IMR-90 (cell line): Measurements from ENCODE around the gene IP6K3. TPM values are rescaled to one million over a fixed set of nuclear protein-coding genes. Genes with fewer than 3 reads are reported as not detected.

Experiments used
- ATAC-seq: fragments of 200-7000 bp; cut with Tn5 transposase; 2 replicates; pipeline ENCODE4 v1.9.1; 2020; ENCODE audit warnings: low read depth, mild to moderate bottlenecking, moderate library complexity
- BruUV-seq: library from RNA; stranded (reverse); fragments of 400-500 nt; replicated peaks from 2 replicates; lab custom pipeline; 2021; lab: Mats Ljungman, UMichigan
- CTCF ChIA-PET: fragments of 300-600 bp; formaldehyde crosslinking; extraction: SDS; loops from one replicate; lab custom pipeline; 2021; ENCODE audit warnings: antibody characterized with exemption; lab: Yijun Ruan, JAX
- POLR2A ChIA-PET: fragments of 300-600 bp; sonication (Branson Sonifier 250); formaldehyde crosslinking; loops from one replicate; lab custom pipeline; 2022; ENCODE audit warnings: antibody characterized with exemption; ENCODE audit not compliant: unreplicated experiment; lab: Charles Lee
- DNase-seq: peaks from one replicate; pipeline ENCODE4 v3.0.0; 2013
- H2AFZ ChIP-seq: replicated peaks from 2 replicates; pipeline ENCODE3; 2013; ENCODE audit warnings: low read length, mild to moderate bottlenecking; ENCODE audit not compliant: poor library complexity
- H2AK5ac ChIP-seq: 2 replicates; pipeline ENCODE4 v1.6.1; 2013; ENCODE audit warnings: low read depth, low read length, inconsistent platforms
- H2AK9ac ChIP-seq: replicated peaks from 2 replicates; pipeline ENCODE3; 2013; ENCODE audit warnings: mild to moderate bottlenecking, low read depth, low read length, moderate library complexity; ENCODE audit not compliant: poor library complexity
- H2BK120ac ChIP-seq: 2 replicates; pipeline ENCODE4 v1.6.1; 2013; ENCODE audit warnings: low read depth, low read length, inconsistent platforms
- H2BK15ac ChIP-seq: 3 replicates; pipeline ENCODE4 v1.6.1; 2013; ENCODE audit warnings: low read depth, low read length, inconsistent platforms
- H2BK20ac ChIP-seq: 2 replicates; pipeline ENCODE4 v1.6.1; 2013; ENCODE audit warnings: low read depth, mild to moderate bottlenecking, inconsistent platforms, low read length, moderate library complexity
- H2BK5ac ChIP-seq: 2 replicates; pipeline ENCODE4 v1.6.1; 2013; ENCODE audit warnings: mild to moderate bottlenecking, low read depth, low read length, inconsistent platforms; ENCODE audit not compliant: poor library complexity, severe bottlenecking
- H3K14ac ChIP-seq: replicated peaks from 2 replicates; pipeline ENCODE4 v1.6.1; 2013; ENCODE audit warnings: low read depth, low read length, inconsistent platforms
- H3K18ac ChIP-seq: 2 replicates; pipeline ENCODE4 v1.6.1; 2013; ENCODE audit warnings: low read depth, low read length, control low read depth
- H3K23ac ChIP-seq: 2 replicates; pipeline ENCODE4 v1.6.1; 2013; ENCODE audit warnings: low read depth, low read length, inconsistent platforms
- H3K27ac ChIP-seq: 2 replicates; pipeline ENCODE4 v1.5.1; 2013; ENCODE audit warnings: mild to moderate bottlenecking, control low read depth, low read length; ENCODE audit not compliant: insufficient read depth
- H3K27me3 ChIP-seq: 2 replicates; pipeline ENCODE4 v1.6.1; 2013; ENCODE audit warnings: low read length; ENCODE audit not compliant: control insufficient read depth, insufficient read depth
- H3K36me3 ChIP-seq: 2 replicates; pipeline ENCODE4 v1.6.1; 2013; ENCODE audit warnings: low read length, mixed read lengths; ENCODE audit not compliant: control insufficient read depth, insufficient read depth
- H3K4ac ChIP-seq: 2 replicates; pipeline ENCODE4 v1.6.1; 2013; ENCODE audit warnings: low read depth, low read length, inconsistent platforms
- H3K4me1 ChIP-seq: 2 replicates; pipeline ENCODE4 v1.6.1; 2013; ENCODE audit warnings: low read length, mixed read lengths; ENCODE audit not compliant: control insufficient read depth, insufficient read depth
- H3K4me2 ChIP-seq: 2 replicates; pipeline ENCODE4 v1.6.1; 2013; ENCODE audit warnings: low read depth, mild to moderate bottlenecking, control low read depth, low read length, moderate library complexity
- H3K4me3 ChIP-seq: 2 replicates; pipeline ENCODE4 v1.5.1; 2013; ENCODE audit warnings: low read depth, mild to moderate bottlenecking, control low read depth, low read length, moderate library complexity; ENCODE audit not compliant: insufficient read depth
- H3K56ac ChIP-seq: 2 replicates; pipeline ENCODE4 v1.6.1; 2013; ENCODE audit warnings: low read length, inconsistent platforms; ENCODE audit not compliant: insufficient read depth; ENCODE audit errors: extremely low read depth
- H3K79me1 ChIP-seq, 2 experiments: 2 replicates each; pipeline ENCODE4 v1.6.1; 2013; ENCODE audit warnings: low read length in 2 of 2, inconsistent platforms in 1 of 2, low read depth in 1 of 2
- H3K9ac ChIP-seq: 2 replicates; pipeline ENCODE4 v1.6.1; 2013; ENCODE audit warnings: low read depth, low read length, control low read depth
- H3K9me1 ChIP-seq: 2 replicates; pipeline ENCODE4 v1.6.1; 2013; ENCODE audit warnings: low read length, inconsistent platforms; ENCODE audit not compliant: insufficient read depth
- H3K9me3 ChIP-seq: 2 replicates; pipeline ENCODE4 v1.6.1; 2013; ENCODE audit warnings: low read length; ENCODE audit not compliant: control insufficient read depth, insufficient read depth
- H4K20me1 ChIP-seq: 2 replicates; pipeline ENCODE4 v1.6.1; 2013; ENCODE audit warnings: low read length, inconsistent platforms; ENCODE audit not compliant: insufficient read depth
- H4K5ac ChIP-seq: 2 replicates; pipeline ENCODE4 v1.6.1; 2013; ENCODE audit warnings: mild to moderate bottlenecking, low read depth, low read length, control low read depth
- H4K8ac ChIP-seq, 2 experiments: 2 replicates each; pipeline ENCODE4 v1.6.1; 2013; ENCODE audit warnings: low read depth in 2 of 2, low read length in 2 of 2, control low read depth in 1 of 2, inconsistent platforms in 1 of 2
- H4K91ac ChIP-seq: 2 replicates; pipeline ENCODE4 v1.6.1; 2013; ENCODE audit warnings: low read depth, low read length, inconsistent platforms; ENCODE audit not compliant: insufficient read depth
- BHLHE40 ChIP-seq: fragments of 150-350 bp; IDR thresholded peaks from 2 replicates; pipeline ENCODE4 v1.6.1; 2016; ENCODE audit warnings: mild to moderate bottlenecking, low read depth, low read length
- CHD1 ChIP-seq: IDR thresholded peaks from 2 replicates; pipeline ENCODE4 v1.6.1; 2012; ENCODE audit warnings: low read depth, low read length, improper control_type of control experiment
- CTCF ChIP-seq: conservative IDR thresholded peaks from 2 replicates; pipeline ENCODE4 v1.5.1; 2012; ENCODE audit warnings: mild to moderate bottlenecking, low read depth, low read length, improper control_type of control experiment
- ELK1 ChIP-seq: fragments of 150-350 bp; IDR thresholded peaks from 2 replicates; pipeline ENCODE4 v1.6.1; 2016; ENCODE audit warnings: low read depth, mild to moderate bottlenecking, low read length, moderate library complexity, borderline replicate concordance
- FOS ChIP-seq: fragments of 150-350 bp; IDR thresholded peaks from 2 replicates; pipeline ENCODE4 v1.6.1; 2016; ENCODE audit warnings: low read depth, low read length
- MAZ ChIP-seq: IDR thresholded peaks from 2 replicates; pipeline ENCODE4 v1.6.1; 2012; ENCODE audit warnings: low read depth, mild to moderate bottlenecking, low read length, improper control_type of control experiment, moderate library complexity, borderline replicate concordance
- MXI1 ChIP-seq: IDR thresholded peaks from 2 replicates; pipeline ENCODE4 v1.6.1; 2012; ENCODE audit warnings: low read depth, mild to moderate bottlenecking, low read length, moderate library complexity, borderline replicate concordance
- NFE2L2 ChIP-seq: fragments of 150-350 bp; IDR thresholded peaks from 2 replicates; pipeline ENCODE4 v1.6.1; 2016; ENCODE audit warnings: low read depth, mild to moderate bottlenecking, low read length
- POLR2A ChIP-seq: IDR thresholded peaks from 2 replicates; pipeline ENCODE4 v1.6.1; 2012; ENCODE audit warnings: mild to moderate bottlenecking, low read depth, low read length
- RAD21 ChIP-seq: IDR thresholded peaks from 2 replicates; pipeline ENCODE4 v1.6.1; 2012; ENCODE audit warnings: low read length, improper control_type of control experiment
- RCOR1 ChIP-seq: IDR thresholded peaks from 2 replicates; pipeline ENCODE4 v1.6.1; 2012; ENCODE audit warnings: mild to moderate bottlenecking, low read length, improper control_type of control experiment; ENCODE audit not compliant: insufficient replicate concordance
- RFX5 ChIP-seq: IDR thresholded peaks from 2 replicates; pipeline ENCODE4 v1.8.0; 2012; ENCODE audit warnings: low read depth, mild to moderate bottlenecking, low read length, moderate library complexity
- SMC3 ChIP-seq: fragments of 150-350 bp; IDR thresholded peaks from 2 replicates; pipeline ENCODE4 v1.6.1; 2016; ENCODE audit warnings: low read depth, mild to moderate bottlenecking, antibody characterized with exemption, low read length, moderate library complexity
- USF2 ChIP-seq: fragments of 150-350 bp; IDR thresholded peaks from 2 replicates; pipeline ENCODE4 v1.6.1; 2017; ENCODE audit warnings: mild to moderate bottlenecking, antibody characterized with exemption, low read length, low read depth
- WGBS, 2 experiments: methylation state at CpG; one replicate each; pipeline versions ENCODE4 v1.1.5 to v1.1.7; 2013; ENCODE audit warnings: missing lambda C conversion rate in 2 of 2; ENCODE audit not compliant: insufficient read length in 1 of 2; ENCODE audit errors: extremely low coverage in 2 of 2; 5-methylcytosine and 5-hydroxymethylcytosine counted together
- dilution Hi-C: fragments of 300-500 bp; cut with HindIII; formaldehyde crosslinking; loops from one replicate; pipeline ENCODE4 v1.14.3; 2018; ENCODE audit warnings: low sequenced_read_pairs; ENCODE audit not compliant: unreplicated experiment
- in situ Hi-C: fragments of 300-500 bp; cut with MboI; formaldehyde crosslinking; loops from 3 replicates; pipeline ENCODE4 v1.14.3; 2019; ENCODE audit warnings: low sequenced_read_pairs, inconsistent platforms, mixed read lengths
- intact Hi-C: fragments of 100-400 bp; cut with micrococcal nuclease; formaldehyde crosslinking; loops from 2 replicates; pipeline ENCODE4 v1.10.0; 2022
- polyA plus RNA-seq, 3 experiments: library from polyadenylated mRNA; depleted of rRNA; stranded (reverse); fragments of >200 nt; gene quantifications; 2 replicates each; pipeline ENCODE4 v1.2.3, GENCODE V29; 2012; ENCODE audit warnings: low replicate concordance in 1 of 3
- total RNA-seq: library from RNA; depleted of rRNA; stranded (reverse); fragments of >200 nt; gene quantifications from 2 replicates; pipeline ENCODE4 v1.2.3, GENCODE V29; 2012

IP6K3 gene
- total and polyA plus RNA-seq, 2 of the 4 experiments (the other 2 are of a cell fraction) = 0.18 to 0.51 TPM

- no peaks in the 10 kb centered on the region; the same call in 1 of the 2 replicates for H4K20me1 ChIP-seq
- no peak overlapping the region for H4K8ac ChIP-seq
- DNase-seq (no peak), ATAC-seq (no peak)
- dilution Hi-C loops (no loop called here), intact Hi-C loops (no loop called here), in situ Hi-C loops (no loop called here)
- ChIA-PET POLR2A (no interaction called here), CTCF (interaction anchor here (0.7 kb wide), 1 partner anchor 23 kb away, joined by 3 read pairs; the partner anchor contains the start of gene UQCC2)
- no peaks in the 10 kb centered on the region for H3K9me3 ChIP-seq
- no peaks in the 10 kb centered on the region for H3K79me1 ChIP-seq
- H3K14ac ChIP-seq = no peak overlapping the region
- H2BK120ac ChIP-seq = no peak overlapping the region
- no peaks in the 10 kb centered on the region for H3K9me1 ChIP-seq
- H3K27ac ChIP-seq = no peak overlapping the region
- H3K27me3 ChIP-seq = peaks cover 5% of the 10 kb centered on the region; the same call in 1 of the 2 replicates
- no peak overlapping the region for H2AFZ ChIP-seq
- WGBS, 2 experiments = 91% methylated on average over 10 of the region's 18 CpGs; no CpG with 5 or more reads in 1 of the 2 experiments
- H2AK5ac ChIP-seq = no peak overlapping the region
- no peak overlapping the region for H2AK9ac ChIP-seq
- H2BK5ac ChIP-seq = no peak overlapping the region
- H3K4me3 ChIP-seq = no peak overlapping the region
- H3K18ac ChIP-seq = no peak overlapping the region
- no peaks in the 10 kb centered on the region for H3K36me3 ChIP-seq
- no peak overlapping the region for H2BK15ac ChIP-seq
- TF ChIP-seq MAZ = no peak
- TF ChIP-seq POLR2A = no peak
- TF ChIP-seq RFX5 = no peak
- no peak for TF ChIP-seq USF2
- TF ChIP-seq ELK1 = no peak
- no peak for TF ChIP-seq CHD1
- TF ChIP-seq MXI1 = no peak
- TF ChIP-seq FOS = no peak
- TF ChIP-seq RCOR1 = no peak
- TF ChIP-seq NFE2L2 = no peak
- no peak for TF ChIP-seq RAD21
- no peak for TF ChIP-seq BHLHE40
- TF ChIP-seq SMC3 = no peak
- TF ChIP-seq CTCF = no peak
- no peak overlapping the region for H2BK20ac ChIP-seq
- H4K91ac ChIP-seq = no peak overlapping the region
- no peak overlapping the region for H3K4me2 ChIP-seq
- H3K4ac ChIP-seq = no peak overlapping the region
- H4K5ac ChIP-seq = no peak overlapping the region
- H3K23ac ChIP-seq = no peak overlapping the region
- H3K9ac ChIP-seq = no peak overlapping the region
- BruUV-seq = no TSS peak
- no peak overlapping the region for H3K56ac ChIP-seq
- H3K4me1 ChIP-seq = no peaks in the 10 kb centered on the region
Observed at GRCh38 chr6:33735216-33735615, 11.5 kb downstream of the IP6K3 start.
